H9 (cell line): ENCODE results near the gene TAS2R13. TPM values are rescaled to one million over a fixed set of nuclear protein-coding genes. Genes with fewer than 3 reads are reported as not detected.

ENCODE experiments used
- DNase-seq: peaks from one replicate; pipeline ENCODE4 v3.0.0-alpha.2; 2017
- H2AFZ ChIP-seq: one replicate; pipeline ENCODE4 v1.6.1; 2013; ENCODE audit warnings: mild to moderate bottlenecking, low read length, control low read depth, moderate library complexity
- H2AK5ac ChIP-seq: 2 replicates; pipeline ENCODE4 v1.6.1; 2013; ENCODE audit warnings: low read length, control low read depth, mixed read lengths; ENCODE audit not compliant: insufficient read length
- H2BK120ac ChIP-seq: one replicate; pipeline ENCODE4 v1.6.1; 2013; ENCODE audit warnings: low read depth, mild to moderate bottlenecking, low read length, control low read depth, inconsistent platforms; ENCODE audit not compliant: poor library complexity, severe bottlenecking
- H2BK12ac ChIP-seq: 2 replicates; pipeline ENCODE4 v1.6.1; 2013; ENCODE audit warnings: low read length, control low read depth, mixed read lengths, low read depth; ENCODE audit not compliant: insufficient read length
- H2BK15ac ChIP-seq: 2 replicates; pipeline ENCODE4 v1.6.1; 2013; ENCODE audit warnings: low read depth, low read length, control low read depth
- H2BK20ac ChIP-seq: one replicate; pipeline ENCODE4 v1.6.1; 2013; ENCODE audit warnings: low read depth, mild to moderate bottlenecking, low read length, control low read depth, inconsistent platforms; ENCODE audit not compliant: poor library complexity, severe bottlenecking
- H2BK5ac ChIP-seq: 2 replicates; pipeline ENCODE4 v1.6.1; 2013; ENCODE audit warnings: low read length, control low read depth, mixed read lengths; ENCODE audit not compliant: insufficient read length
- H3K14ac ChIP-seq: 2 replicates; pipeline ENCODE4 v1.6.1; 2013; ENCODE audit warnings: low read length, control low read depth; ENCODE audit not compliant: insufficient read depth
- H3K18ac ChIP-seq: 2 replicates; pipeline ENCODE4 v1.6.1; 2013; ENCODE audit warnings: low read depth, mild to moderate bottlenecking, mixed read lengths, low read length, control low read depth; ENCODE audit not compliant: insufficient read length
- H3K23ac ChIP-seq: 2 replicates; pipeline ENCODE4 v1.6.1; 2013; ENCODE audit warnings: low read length, control low read depth, mixed read lengths, low read depth; ENCODE audit not compliant: insufficient read length
- H3K23me2 ChIP-seq: 2 replicates; pipeline ENCODE4 v1.6.1; 2013; ENCODE audit warnings: low read depth, mild to moderate bottlenecking, mixed read lengths, low read length, control low read depth; ENCODE audit not compliant: insufficient read length, poor library complexity, severe bottlenecking
- H3K27ac ChIP-seq: 2 replicates; pipeline ENCODE4 v1.5.1; 2013; ENCODE audit warnings: low read length, control low read depth, mixed read lengths, low read depth; ENCODE audit not compliant: insufficient read length
- H3K27me3 ChIP-seq: 2 replicates; pipeline ENCODE4 v1.6.1; 2013; ENCODE audit warnings: low read length, control low read depth, inconsistent platforms; ENCODE audit not compliant: insufficient read depth
- H3K4ac ChIP-seq: 2 replicates; pipeline ENCODE4 v1.6.1; 2013; ENCODE audit warnings: low read depth, mild to moderate bottlenecking, control low read depth, inconsistent platforms, low read length, moderate library complexity
- H3K4me1 ChIP-seq: 2 replicates; pipeline ENCODE4 v1.6.1; 2013; ENCODE audit warnings: low read length, control low read depth, inconsistent platforms; ENCODE audit not compliant: insufficient read depth
- H3K4me2 ChIP-seq: 2 replicates; pipeline ENCODE4 v1.6.1; 2013; ENCODE audit warnings: low read length, control low read depth, mixed read lengths; ENCODE audit not compliant: insufficient read length, insufficient read depth
- H3K56ac ChIP-seq: 2 replicates; pipeline ENCODE4 v1.6.1; 2013; ENCODE audit warnings: low read depth, mild to moderate bottlenecking, mixed read lengths, low read length, control low read depth; ENCODE audit not compliant: insufficient read length
- H3K79me1 ChIP-seq: 2 replicates; pipeline ENCODE4 v1.6.1; 2013; ENCODE audit warnings: low read depth, mild to moderate bottlenecking, moderate library complexity, low read length, control low read depth, inconsistent platforms; ENCODE audit not compliant: insufficient read depth, poor library complexity, severe bottlenecking
- H3K79me2 ChIP-seq: 2 replicates; pipeline ENCODE4 v1.6.1; 2013; ENCODE audit warnings: low read length, control low read depth, inconsistent platforms; ENCODE audit not compliant: insufficient read depth
- H3K9ac ChIP-seq: 2 replicates; pipeline ENCODE4 v1.6.1; 2013; ENCODE audit warnings: low read length, control low read depth, mixed read lengths; ENCODE audit not compliant: insufficient read length; ENCODE audit errors: extremely low read depth
- H3K9me3 ChIP-seq: one replicate; pipeline ENCODE4 v1.6.1; 2013; ENCODE audit warnings: low read depth, low read length, inconsistent platforms; ENCODE audit not compliant: control insufficient read depth
- H3T11ph ChIP-seq: one replicate; pipeline ENCODE4 v1.6.1; 2013; ENCODE audit warnings: mild to moderate bottlenecking, low read length, control low read depth, inconsistent platforms
- H4K20me1 ChIP-seq: one replicate; pipeline ENCODE4 v1.6.1; 2013; ENCODE audit not compliant: control insufficient read depth, insufficient read length, insufficient read depth
- H4K5ac ChIP-seq: 2 replicates; pipeline ENCODE4 v1.6.1; 2013; ENCODE audit warnings: low read depth, mild to moderate bottlenecking, mixed read lengths, low read length, control low read depth; ENCODE audit not compliant: insufficient read length
- H4K8ac ChIP-seq: replicated peaks from 2 replicates; pipeline ENCODE4 v1.6.1; 2013; ENCODE audit warnings: low read length, control low read depth, mixed read lengths, low read depth; ENCODE audit not compliant: insufficient read length
- H4K91ac ChIP-seq: 2 replicates; pipeline ENCODE4 v1.6.1; 2013; ENCODE audit warnings: low read depth, mild to moderate bottlenecking, moderate library complexity, mixed read lengths, low read length, control low read depth; ENCODE audit not compliant: insufficient read length
- H3K27ac Mint-ChIP-seq, 3 experiments: 2 replicates in 2 of 3; 3 replicates in 1 of 3; pipeline ENCODE4 v1.8.0; 2020 to 2021; ENCODE audit warnings: mixed read lengths in 3 of 3, mild to moderate bottlenecking in 1 of 3, moderate library complexity in 1 of 3
- H3K27me3 Mint-ChIP-seq: 2 replicates; pipeline ENCODE4 v1.8.0; 2021; ENCODE audit warnings: low read depth, mild to moderate bottlenecking, moderate library complexity, mixed read lengths
- H3K36me3 Mint-ChIP-seq, 3 experiments: 2 replicates in 2 of 3; 3 replicates in 1 of 3; pipeline ENCODE4 v1.8.0; 2020 to 2021; ENCODE audit warnings: low read depth in 3 of 3, mixed read lengths in 3 of 3; ENCODE audit not compliant: insufficient read depth in 1 of 3
- H3K4me1 Mint-ChIP-seq, 2 experiments: 2 replicates each; pipeline ENCODE4 v1.8.0; 2020; ENCODE audit warnings: mixed read lengths in 2 of 2
- H3K4me3 Mint-ChIP-seq, 2 experiments: 2 replicates in 1 of 2; 3 replicates in 1 of 2; pipeline ENCODE4 v1.8.0; 2020 to 2021; ENCODE audit warnings: mild to moderate bottlenecking in 2 of 2, mixed read lengths in 2 of 2, moderate library complexity in 1 of 2
- H3K9me3 Mint-ChIP-seq, 2 experiments: 2 replicates in 1 of 2; 3 replicates in 1 of 2; pipeline ENCODE4 v1.8.0; 2020; ENCODE audit warnings: mild to moderate bottlenecking in 2 of 2, mixed read lengths in 2 of 2, moderate library complexity in 1 of 2
- WGBS: extraction: QIAGEN DNeasy Blood & Tissue Kit; methylation state at CpG from one replicate; pipeline ENCODE4 v1.1.7; 2013; ENCODE audit warnings: missing lambda C conversion rate, low lambda C conversion rate, mixed read lengths; ENCODE audit not compliant: insufficient read length; ENCODE audit errors: extremely low coverage; 5-methylcytosine and 5-hydroxymethylcytosine counted together
- total RNA-seq: library from RNA; stranded (reverse); gene quantifications from 2 replicates; pipeline ENCODE4 v1.2.1, GENCODE V29; 2021
- TF ChIP-seq, protein P1 (sequence below): fragments of 200-600 bp; sonication (generic); conservative IDR thresholded peaks from 3 replicates; pipeline ENCODE4 v1.8.0; 2021; ENCODE audit warnings: antibody characterized with exemption, mild to moderate bottlenecking

The TAS2R13 gene
- total RNA-seq, 1 experiment from 2014 or later: 0.50 TPM

- Histone ChIP-seq H2AFZ (no peak overlapping the region), H3K79me1 (no peaks in the 10 kb centered on the region), H4K20me1 (no peaks in the 10 kb centered on the region), H3K27ac (no peak overlapping the region), H3K18ac (no peak overlapping the region), H3K4me1 (no peaks in the 10 kb centered on the region), H2BK12ac (no peak overlapping the region), H4K8ac (no peak overlapping the region), H3K23me2 (no peaks in the 10 kb centered on the region), H3K4ac (no peak overlapping the region), H3K4me2 (no peak overlapping the region), H2BK15ac (no peak overlapping the region), H3K9me3 (no peaks in the 10 kb centered on the region), H3K79me2 (no peaks in the 10 kb centered on the region), H3T11ph (no peak overlapping the region), H4K5ac (no peak overlapping the region), H4K91ac (no peak overlapping the region), H2BK120ac (no peak overlapping the region), H3K23ac (no peak overlapping the region), H3K56ac (no peak overlapping the region), H3K27me3 (no peaks in the 10 kb centered on the region), H3K14ac (no peak overlapping the region), H3K9ac (no peak overlapping the region), H2BK20ac (no peak overlapping the region), H2BK5ac (no peak overlapping the region), H2AK5ac (no peak overlapping the region)
- TF ChIP-seq, protein P1, sequence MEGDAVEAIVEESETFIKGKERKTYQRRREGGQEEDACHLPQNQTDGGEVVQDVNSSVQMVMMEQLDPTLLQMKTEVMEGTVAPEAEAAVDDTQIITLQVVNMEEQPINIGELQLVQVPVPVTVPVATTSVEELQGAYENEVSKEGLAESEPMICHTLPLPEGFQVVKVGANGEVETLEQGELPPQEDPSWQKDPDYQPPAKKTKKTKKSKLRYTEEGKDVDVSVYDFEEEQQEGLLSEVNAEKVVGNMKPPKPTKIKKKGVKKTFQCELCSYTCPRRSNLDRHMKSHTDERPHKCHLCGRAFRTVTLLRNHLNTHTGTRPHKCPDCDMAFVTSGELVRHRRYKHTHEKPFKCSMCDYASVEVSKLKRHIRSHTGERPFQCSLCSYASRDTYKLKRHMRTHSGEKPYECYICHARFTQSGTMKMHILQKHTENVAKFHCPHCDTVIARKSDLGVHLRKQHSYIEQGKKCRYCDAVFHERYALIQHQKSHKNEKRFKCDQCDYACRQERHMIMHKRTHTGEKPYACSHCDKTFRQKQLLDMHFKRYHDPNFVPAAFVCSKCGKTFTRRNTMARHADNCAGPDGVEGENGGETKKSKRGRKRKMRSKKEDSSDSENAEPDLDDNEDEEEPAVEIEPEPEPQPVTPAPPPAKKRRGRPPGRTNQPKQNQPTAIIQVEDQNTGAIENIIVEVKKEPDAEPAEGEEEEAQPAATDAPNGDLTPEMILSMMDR: peak; percentile 45; the same call in 2 of the 3 replicates
- no peak overlapping the region for H3K4me3 Mint-ChIP-seq
- no peaks in the 10 kb centered on the region for H3K27me3 Mint-ChIP-seq
- no peak overlapping the region for H3K27ac Mint-ChIP-seq
- no peak for DNase-seq
- no peaks in the 10 kb centered on the region; a peak in 1 of 5 replicates for H3K9me3 Mint-ChIP-seq
- peaks cover 0 to 5% (median 3%) of the 10 kb centered on the region in 3 experiments; a peak in 4 of 7 replicates for H3K36me3 Mint-ChIP-seq
- WGBS: no CpG with 5 or more reads among the region's 2 CpGs
- H3K4me1 Mint-ChIP-seq: no peaks in the 10 kb centered on the region
These were observed 42.0 kb downstream of the TAS2R13 start for GRCh38 chr12:10867381-10867780.
